SK-N-SH (cell line): Measurements from ENCODE around the gene GPR158.

Source experiments
- CTCF ChIP-seq: fragments of 200-600 bp; sonication (generic); IDR thresholded peaks from 2 replicates; pipeline ENCODE4 v1.6.1; 2017; ENCODE audit warnings: antibody characterized with exemption, mild to moderate bottlenecking, moderate library complexity
- FOSL2 ChIP-seq: IDR thresholded peaks from 2 replicates; pipeline ENCODE4 v1.4.0; 2012; ENCODE audit warnings: low read depth, mild to moderate bottlenecking, moderate library complexity, borderline replicate concordance
- FOXJ3 ChIP-seq: sonication (generic); formaldehyde crosslinking; IDR thresholded peaks from 2 replicates; pipeline ENCODE4 v1.5.1; 2020; ENCODE audit warnings: mild to moderate bottlenecking, missing genetic modification reagents
- FOXM1 ChIP-seq: IDR thresholded peaks from 2 replicates; pipeline ENCODE4 v1.4.0; 2012; ENCODE audit warnings: low read depth, mild to moderate bottlenecking
- IRF3 ChIP-seq: fragments of 150-350 bp; IDR thresholded peaks from 2 replicates; pipeline ENCODE4 v1.6.1; 2016; ENCODE audit warnings: mild to moderate bottlenecking, low read depth, low read length
- MAX ChIP-seq: IDR thresholded peaks from 2 replicates; pipeline ENCODE4 v1.4.0; 2012; ENCODE audit warnings: low read depth
- NFIC ChIP-seq: IDR thresholded peaks from 2 replicates; pipeline ENCODE4 v1.4.0; 2012; ENCODE audit warnings: borderline replicate concordance
- POLR2AphosphoS5 ChIP-seq: IDR thresholded peaks from 2 replicates; pipeline ENCODE4 v1.6.1; 2012; ENCODE audit warnings: low read depth, low read length
- RCOR1 ChIP-seq: fragments of 150-350 bp; IDR thresholded peaks from 2 replicates; pipeline ENCODE4 v1.6.1; 2017; ENCODE audit warnings: antibody characterized with exemption, low read length
- RFX5 ChIP-seq: IDR thresholded peaks from 2 replicates; pipeline ENCODE4 v1.6.1; 2012; ENCODE audit warnings: mild to moderate bottlenecking, improper control_type of control experiment, low read length
- RXRA ChIP-seq: IDR thresholded peaks from 2 replicates; pipeline ENCODE4 v1.4.0; 2012; ENCODE audit warnings: low read depth, mild to moderate bottlenecking, borderline replicate concordance
- SIN3A ChIP-seq: IDR thresholded peaks from 2 replicates; pipeline ENCODE4 v1.6.1; 2012; ENCODE audit warnings: low read depth, mild to moderate bottlenecking, low read length, moderate library complexity, borderline replicate concordance
- SMC3 ChIP-seq: IDR thresholded peaks from 2 replicates; pipeline ENCODE4 v1.6.1; 2012; ENCODE audit warnings: low read depth, low read length, improper control_type of control experiment
- YY1 ChIP-seq: IDR thresholded peaks from 2 replicates; pipeline ENCODE4 v1.4.0; 2012; ENCODE audit warnings: low read depth, mild to moderate bottlenecking

- TF ChIP-seq CTCF (no peak), FOXM1 (no peak), FOXJ3 (no peak), IRF3 (no peak), YY1 (no peak), FOSL2 (no peak), POLR2AphosphoS5 (no peak), NFIC (no peak), SIN3A (no peak), RFX5 (no peak), RCOR1 (no peak), SMC3 (no peak), RXRA (no peak), MAX (no peak)
These were observed 327.7 kb downstream of the GPR158 start for GRCh38 chr10:25502453-25502852.
